GM23248 (cell line): ENCODE measurements around the gene VPS33B.

Experiments
- EZH2 ChIP-seq: fragments of 200-600 bp; sonication (generic); IDR thresholded peaks from 2 replicates; pipeline ENCODE4 v1.6.1; 2018; ENCODE audit warnings: antibody characterized with exemption, mild to moderate bottlenecking; ENCODE audit not compliant: insufficient read depth, poor library complexity, severe bottlenecking
- EZH2phosphoT487 ChIP-seq: fragments of 200-600 bp; sonication (generic); IDR thresholded peaks from 2 replicates; pipeline ENCODE4 v1.6.1; 2018; ENCODE audit warnings: antibody characterized with exemption, moderate library complexity, mild to moderate bottlenecking, low read depth; ENCODE audit not compliant: insufficient read depth

GRCh38 chr15:90988296-90988695 is 34.1 kb downstream of the VPS33B start:
- no peak for TF ChIP-seq EZH2
- no peak for TF ChIP-seq EZH2phosphoT487
